RWPE1 (cell line): Measurements from ENCODE around the gene PEX1.
A peak's percentile ranks its signal among the peaks of the same experiment; 100 is the strongest.

Experiments used
- CTCF ChIA-PET: fragments of 350-600 bp; sonication (Branson Sonifier 250); formaldehyde crosslinking; extraction: SDS; loops from one replicate; lab custom pipeline; 2021; lab: Yijun Ruan, JAX
- POLR2A ChIA-PET: fragments of 400-600 bp; formaldehyde crosslinking; extraction: SDS; loops from one replicate; lab custom pipeline; 2020; ENCODE audit warnings: antibody characterized with exemption; ENCODE audit not compliant: low non-redundant PET; lab: Yijun Ruan, JAX
- DNase-seq: peaks from one replicate; pipeline ENCODE4 v3.0.0; 2012; ENCODE audit warnings: low spot score
- H3K27ac ChIP-seq: fragments of 450-650 bp; 2 replicates; pipeline ENCODE4 v1.5.1; 2017
- CTCF ChIP-seq: fragments of 450-650 bp; conservative IDR thresholded peaks from 2 replicates; pipeline ENCODE4 v1.5.1; 2017; ENCODE audit warnings: low read depth, mild to moderate bottlenecking

PEX1 gene

GRCh38 chr7:92534572-92534971 lies 6.3 kb upstream of the PEX1 start:
- no peak for DNase-seq
- ChIA-PET CTCF (no interaction called here), POLR2A (no interaction called here)
- TF ChIP-seq CTCF, result no peak
- no peak overlapping the region for H3K27ac ChIP-seq

GRCh38 chr7:92528958-92529264 lies 591 bp upstream of the PEX1 start:
- CTCF ChIA-PET, result interaction anchor here (0.9 kb wide), 1 partner anchor 19 kb away, joined by 3 read pairs; no protein-coding TSS in a partner anchor
- DNase-seq, result no peak
- POLR2A ChIA-PET, result interaction anchor here (1.1 to 1.2 kb wide), 2 partner anchors 283 to 394 kb away, joined by 3 to 5 read pairs; partner anchors contain the start of genes ANKIB1, CYP51A1 and KRIT1
- H3K27ac ChIP-seq, result peak overlapping the region; percentile 84
- TF ChIP-seq CTCF, result no peak

GRCh38 chr7:92527300-92528187 lies 776 bp downstream of the PEX1 start:
- DNase-seq, result peak; percentile 77
- no peak for TF ChIP-seq CTCF
- CTCF ChIA-PET, result interaction anchor here (0.9 kb wide), 1 partner anchor 20 kb away, joined by 3 read pairs; no protein-coding TSS in a partner anchor
- POLR2A ChIA-PET, result interaction anchor here (1.1 to 1.2 kb wide), 2 partner anchors 282 to 393 kb away, joined by 3 to 5 read pairs; partner anchors contain the start of genes ANKIB1, CYP51A1 and KRIT1
- peak overlapping the region; percentile 84 for H3K27ac ChIP-seq

GRCh38 chr7:92523110-92523509 lies 5.2 kb downstream of the PEX1 start:
- H3K27ac ChIP-seq, result no peak overlapping the region
- ChIA-PET CTCF (no interaction called here), POLR2A (no interaction called here)
- no peak for DNase-seq
- TF ChIP-seq CTCF, result no peak

- CTCF ChIA-PET, result no interaction called here
- POLR2A ChIA-PET, result no interaction called here
- no peak for TF ChIP-seq CTCF
- no peak overlapping the region for H3K27ac ChIP-seq
- DNase-seq, result no peak
Observed at GRCh38 chr7:92520024-92520423, 8.3 kb downstream of the PEX1 start.

GRCh38 chr7:92517631-92518030 lies 10.7 kb downstream of the PEX1 start:
- no peak for TF ChIP-seq CTCF
- DNase-seq, result no peak
- CTCF ChIA-PET, result no interaction called here
- POLR2A ChIA-PET, result no interaction called here
- H3K27ac ChIP-seq, result no peak overlapping the region
